ENCODE measurements around the gene TWNK.

Gene TWNK

DNA sequence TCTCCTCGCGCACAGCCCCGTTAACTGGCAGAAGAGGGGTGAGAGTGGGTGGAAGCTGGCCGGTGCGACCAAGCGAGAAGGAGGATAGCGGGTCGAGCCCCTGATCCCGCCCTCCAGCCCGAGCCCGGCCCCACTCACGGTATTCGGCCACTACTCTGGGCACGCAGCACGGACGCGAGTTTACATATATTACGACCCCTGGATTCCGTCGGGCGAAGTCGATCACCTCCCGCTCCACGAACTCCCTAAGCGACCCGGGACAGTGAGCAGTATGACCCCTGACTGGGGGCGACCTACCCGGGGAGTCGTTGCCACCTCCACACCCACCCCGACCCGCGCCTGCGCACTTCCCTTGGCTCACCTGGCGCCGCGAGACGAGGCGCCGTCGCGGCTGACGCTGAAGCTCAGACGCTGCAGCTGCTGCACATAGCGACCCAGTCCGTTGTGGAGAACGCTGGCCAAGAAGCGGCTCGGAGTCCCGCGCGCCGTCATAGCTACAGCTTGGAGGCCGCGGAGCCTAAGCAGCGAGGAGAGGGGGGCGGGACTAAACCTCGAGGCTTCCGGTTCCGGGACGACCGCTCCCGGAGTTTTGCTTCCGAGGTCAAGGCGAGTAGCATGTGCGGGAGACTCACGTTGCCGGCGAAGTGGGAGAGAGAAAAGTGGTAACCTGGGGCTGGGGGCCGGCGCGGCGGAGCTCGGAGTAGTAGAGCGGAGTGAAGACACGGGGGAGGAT is at the start of gene TWNK, which contains the start of gene MRPL43 (continued):
- TF ChIP-seq SCRT2 (tag by site-specific recombination; IDR thresholded peaks at IDR 0.05) (no peak), ZNF214 (tag by site-specific recombination; IDR thresholded peaks at IDR 0.05; ENCODE audit: borderline replicate concordance) (no peak), ZNF555 (tag by site-specific recombination; conservative IDR thresholded peaks at IDR 0.05) (no peak), ZNF221 (tag by site-specific recombination; IDR thresholded peaks at IDR 0.05; ENCODE audit: borderline replicate concordance) (no peak), ZBTB21 (tag by site-specific recombination; IDR thresholded peaks at IDR 0.05) (no peak), ZBTB8A (tag by site-specific recombination; IDR thresholded peaks at IDR 0.05) (no peak; the same call in 1 of the 2 replicates), ZNF521 (tag by site-specific recombination; IDR thresholded peaks at IDR 0.05) (no peak), ZNF837 (tag by site-specific recombination; IDR thresholded peaks at IDR 0.05) (no peak), ZNF791 (tag by site-specific recombination; IDR thresholded peaks at IDR 0.05) (no peak), ZNF239 (tag by site-specific recombination; IDR thresholded peaks at IDR 0.05) (no peak), BCL6B (tag by site-specific recombination; IDR thresholded peaks at IDR 0.05) (no peak), ZNF148 (tag by site-specific recombination; IDR thresholded peaks at IDR 0.05; ENCODE audit: borderline replicate concordance) (no peak), ZNF670 (tag by site-specific recombination; IDR thresholded peaks at IDR 0.05; ENCODE audit: low read depth) (no peak), KLF17 (tag by site-specific recombination; IDR thresholded peaks at IDR 0.05) (no peak; the same call in 1 of the 2 replicates), KLF7 (tag by site-specific recombination; IDR thresholded peaks at IDR 0.05; ENCODE audit: borderline replicate concordance) (no peak), ZNF426 (tag by site-specific recombination; IDR thresholded peaks at IDR 0.05) (no peak), GLIS2 (tag by site-specific recombination; IDR thresholded peaks at IDR 0.05) (peak; percentile 92), ZIC2 (tag by site-specific recombination; IDR thresholded peaks at IDR 0.05) (peak; percentile 41), ZNF24 (tag by site-specific recombination; IDR thresholded peaks at IDR 0.05) (peak; percentile 58; the same call in 1 of the 2 replicates), ZNF792 (tag by site-specific recombination; IDR thresholded peaks at IDR 0.05) (no peak), SETDB1 (IDR thresholded peaks at IDR 0.05; ENCODE audit: insufficient read length, low read length) (no peak), ZNF677 (tag by site-specific recombination; IDR thresholded peaks at IDR 0.05) (no peak), ZNF654 (tag by site-specific recombination; IDR thresholded peaks at IDR 0.05; ENCODE audit: low read depth) (no peak), ZFP3 (tag by site-specific recombination; IDR thresholded peaks at IDR 0.05; ENCODE audit: low read depth) (no peak)
- TF ChIP-seq, protein P1, sequence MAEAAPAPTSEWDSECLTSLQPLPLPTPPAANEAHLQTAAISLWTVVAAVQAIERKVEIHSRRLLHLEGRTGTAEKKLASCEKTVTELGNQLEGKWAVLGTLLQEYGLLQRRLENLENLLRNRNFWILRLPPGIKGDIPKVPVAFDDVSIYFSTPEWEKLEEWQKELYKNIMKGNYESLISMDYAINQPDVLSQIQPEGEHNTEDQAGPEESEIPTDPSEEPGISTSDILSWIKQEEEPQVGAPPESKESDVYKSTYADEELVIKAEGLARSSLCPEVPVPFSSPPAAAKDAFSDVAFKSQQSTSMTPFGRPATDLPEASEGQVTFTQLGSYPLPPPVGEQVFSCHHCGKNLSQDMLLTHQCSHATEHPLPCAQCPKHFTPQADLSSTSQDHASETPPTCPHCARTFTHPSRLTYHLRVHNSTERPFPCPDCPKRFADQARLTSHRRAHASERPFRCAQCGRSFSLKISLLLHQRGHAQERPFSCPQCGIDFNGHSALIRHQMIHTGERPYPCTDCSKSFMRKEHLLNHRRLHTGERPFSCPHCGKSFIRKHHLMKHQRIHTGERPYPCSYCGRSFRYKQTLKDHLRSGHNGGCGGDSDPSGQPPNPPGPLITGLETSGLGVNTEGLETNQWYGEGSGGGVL (tag by site-specific recombination; IDR thresholded peaks at IDR 0.05) = no peak
- TF ChIP-seq, protein P2, sequence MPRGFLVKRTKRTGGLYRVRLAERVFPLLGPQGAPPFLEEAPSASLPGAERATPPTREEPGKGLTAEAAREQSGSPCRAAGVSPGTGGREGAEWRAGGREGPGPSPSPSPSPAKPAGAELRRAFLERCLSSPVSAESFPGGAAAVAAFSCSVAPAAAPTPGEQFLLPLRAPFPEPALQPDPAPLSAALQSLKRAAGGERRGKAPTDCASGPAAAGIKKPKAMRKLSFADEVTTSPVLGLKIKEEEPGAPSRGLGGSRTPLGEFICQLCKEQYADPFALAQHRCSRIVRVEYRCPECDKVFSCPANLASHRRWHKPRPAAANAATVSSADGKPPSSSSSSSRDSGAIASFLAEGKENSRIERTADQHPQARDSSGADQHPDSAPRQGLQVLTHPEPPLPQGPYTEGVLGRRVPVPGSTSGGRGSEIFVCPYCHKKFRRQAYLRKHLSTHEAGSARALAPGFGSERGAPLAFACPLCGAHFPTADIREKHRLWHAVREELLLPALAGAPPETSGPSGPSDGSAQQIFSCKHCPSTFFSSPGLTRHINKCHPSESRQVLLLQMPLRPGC (tag by site-specific recombination; IDR thresholded peaks at IDR 0.05) = 0 out of 2 replicates have a peak, but pooled peaks have one; percentile 12
- TF ChIP-seq, protein P3, sequence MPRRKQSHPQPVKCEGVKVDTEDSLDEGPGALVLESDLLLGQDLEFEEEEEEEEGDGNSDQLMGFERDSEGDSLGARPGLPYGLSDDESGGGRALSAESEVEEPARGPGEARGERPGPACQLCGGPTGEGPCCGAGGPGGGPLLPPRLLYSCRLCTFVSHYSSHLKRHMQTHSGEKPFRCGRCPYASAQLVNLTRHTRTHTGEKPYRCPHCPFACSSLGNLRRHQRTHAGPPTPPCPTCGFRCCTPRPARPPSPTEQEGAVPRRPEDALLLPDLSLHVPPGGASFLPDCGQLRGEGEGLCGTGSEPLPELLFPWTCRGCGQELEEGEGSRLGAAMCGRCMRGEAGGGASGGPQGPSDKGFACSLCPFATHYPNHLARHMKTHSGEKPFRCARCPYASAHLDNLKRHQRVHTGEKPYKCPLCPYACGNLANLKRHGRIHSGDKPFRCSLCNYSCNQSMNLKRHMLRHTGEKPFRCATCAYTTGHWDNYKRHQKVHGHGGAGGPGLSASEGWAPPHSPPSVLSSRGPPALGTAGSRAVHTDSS (tag by site-specific recombination; IDR thresholded peaks at IDR 0.05) = no peak
- TF ChIP-seq, protein P4, sequence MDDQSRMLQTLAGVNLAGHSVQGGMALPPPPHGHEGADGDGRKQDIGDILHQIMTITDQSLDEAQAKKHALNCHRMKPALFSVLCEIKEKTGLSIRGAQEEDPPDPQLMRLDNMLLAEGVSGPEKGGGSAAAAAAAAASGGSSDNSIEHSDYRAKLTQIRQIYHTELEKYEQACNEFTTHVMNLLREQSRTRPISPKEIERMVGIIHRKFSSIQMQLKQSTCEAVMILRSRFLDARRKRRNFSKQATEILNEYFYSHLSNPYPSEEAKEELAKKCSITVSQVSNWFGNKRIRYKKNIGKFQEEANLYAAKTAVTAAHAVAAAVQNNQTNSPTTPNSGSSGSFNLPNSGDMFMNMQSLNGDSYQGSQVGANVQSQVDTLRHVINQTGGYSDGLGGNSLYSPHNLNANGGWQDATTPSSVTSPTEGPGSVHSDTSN (CRISPR knock-in tag; IDR thresholded peaks at IDR 0.05) = no peak
